ENCODE measurements around the gene ADARB2.

DNA sequence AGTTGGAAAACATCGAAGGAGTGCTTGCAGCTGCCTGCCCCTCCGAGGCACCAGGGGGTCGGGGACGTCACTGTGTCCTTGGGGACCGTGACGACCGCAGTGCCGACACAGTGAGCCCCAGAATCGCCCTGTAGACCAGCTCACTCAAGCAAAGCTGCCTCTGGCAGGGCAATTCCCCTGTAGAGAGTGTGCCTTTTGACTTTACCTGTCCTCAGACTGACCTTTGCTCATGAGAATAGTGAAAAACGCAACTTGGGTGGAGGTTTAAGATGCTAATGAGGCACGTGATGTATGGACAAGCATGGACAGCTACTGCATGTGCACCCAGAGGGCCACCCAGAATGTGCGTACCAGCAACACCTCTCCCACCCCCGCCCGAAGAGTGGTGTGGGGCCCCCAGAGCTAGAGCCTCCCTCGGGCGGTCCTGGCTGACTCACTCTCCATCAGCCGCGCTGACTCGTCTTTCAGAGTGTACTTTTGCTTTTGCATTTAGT, 271.9 kb downstream of the ADARB2 start:
- TF ChIP-seq TAF1 (IDR thresholded peaks at IDR 0.05; ENCODE audit: low read depth, low read length) (no peak), POLR2A (IDR thresholded peaks at IDR 0.05; ENCODE audit: low read depth, low read length) (no peak)
